Endothelial cell of umbilical vein (primary cell): ENCODE data around the gene TBX21. TPM values are rescaled to one million over a fixed set of nuclear protein-coding genes. Genes with fewer than 3 reads are reported as not detected.

ENCODE experiments used
- BruUV-seq: library from RNA; stranded (reverse); fragments of 400-500 nt; replicated peaks from 2 replicates; lab custom pipeline; 2021; lab: Mats Ljungman, UMichigan
- CTCF ChIA-PET: fragments of 300-600, 350-600 bp; sonication (Branson Sonifier 250); formaldehyde crosslinking; loops from one replicate; lab custom pipeline; 2021; ENCODE audit warnings: antibody characterized with exemption, inconsistent platforms; lab: Charles Lee
- POLR2A ChIA-PET: fragments of 300-600, 350-600 bp; sonication (Branson Sonifier 250); formaldehyde crosslinking; loops from one replicate; lab custom pipeline; 2021; ENCODE audit warnings: antibody characterized with exemption, inconsistent platforms; lab: Charles Lee
- DNase-seq: peaks from one replicate; pipeline ENCODE4 v3.0.0-alpha.2; 2011; ENCODE audit warnings: low read depth, low spot score
- FAIRE-seq: peaks from 2 replicates; lab custom pipeline; 2011; peaks lifted over from hg19 to GRCh38; lab: Jason Lieb, UNC
- H2AFZ ChIP-seq: 2 replicates; pipeline ENCODE4 v1.6.0; 2012; ENCODE audit warnings: low read depth, low read length, control low read depth, inconsistent platforms
- H3K27ac ChIP-seq: 2 replicates; pipeline ENCODE4 v1.5.1; 2011; ENCODE audit warnings: low read depth, mild to moderate bottlenecking, control low read depth, low read length, moderate library complexity; ENCODE audit not compliant: insufficient read depth
- H3K27me3 ChIP-seq, 2 experiments: 2 replicates each; pipeline versions ENCODE4 v1.6.0 to v1.6.1; 2011; ENCODE audit warnings: low read length in 2 of 2, mixed read lengths in 1 of 2; ENCODE audit not compliant: control insufficient read depth in 2 of 2, insufficient read depth in 2 of 2
- H3K36me3 ChIP-seq, 2 experiments: 2 replicates in 1 of 2; 3 replicates in 1 of 2; pipeline ENCODE4 v1.5.1; 2011; ENCODE audit warnings: low read length in 2 of 2, mild to moderate bottlenecking in 1 of 2, moderate library complexity in 1 of 2; ENCODE audit not compliant: control insufficient read depth in 2 of 2, insufficient read depth in 2 of 2; ENCODE audit errors: extremely low read depth in 1 of 2
- H3K4me1 ChIP-seq: 3 replicates; pipeline ENCODE4 v1.5.1; 2011; ENCODE audit warnings: mild to moderate bottlenecking, low read length; ENCODE audit not compliant: control insufficient read depth, insufficient read depth; ENCODE audit errors: extremely low read depth
- H3K4me2 ChIP-seq: 2 replicates; pipeline ENCODE4 v1.6.1; 2011; ENCODE audit warnings: low read length, control low read depth, mixed read lengths; ENCODE audit not compliant: insufficient read depth
- H3K4me3 ChIP-seq, 3 experiments: fragments of 200-600 bp in 1 of 3; sonication (generic), shearing (Covaris generic) in 1 of 3; replicated peaks in 1 of 3; 2 replicates each; pipeline ENCODE4 v1.5.1; 2011 to 2016; ENCODE audit warnings: control low read depth in 3 of 3, low read length in 3 of 3, mild to moderate bottlenecking in 2 of 3, inconsistent platforms in 1 of 3, low read depth in 1 of 3, moderate library complexity in 1 of 3; ENCODE audit not compliant: insufficient read depth in 1 of 3
- H3K79me2 ChIP-seq: 2 replicates; pipeline ENCODE4 v1.6.0; 2012; ENCODE audit warnings: low read length, inconsistent platforms; ENCODE audit not compliant: control insufficient read depth, insufficient read depth
- H3K9ac ChIP-seq: replicated peaks from 2 replicates; pipeline ENCODE3; 2011; ENCODE audit warnings: low read length, control low read depth; ENCODE audit not compliant: insufficient read depth; ENCODE audit errors: extremely low read depth
- H3K9me1 ChIP-seq: replicated peaks from 3 replicates; pipeline ENCODE4 v1.6.0; 2011; ENCODE audit warnings: mild to moderate bottlenecking, low read length; ENCODE audit not compliant: control insufficient read depth, insufficient read depth; ENCODE audit errors: extremely low read depth
- H3K9me3 ChIP-seq: replicated peaks from 2 replicates; pipeline ENCODE4 v1.5.1; 2012; ENCODE audit warnings: low read length, inconsistent platforms; ENCODE audit not compliant: control insufficient read depth, insufficient read depth
- H4K20me1 ChIP-seq: replicated peaks from 2 replicates; pipeline ENCODE3; 2011; ENCODE audit warnings: mild to moderate bottlenecking, low read length; ENCODE audit not compliant: control insufficient read depth, insufficient read depth; ENCODE audit errors: extremely low read depth
- EZH2 ChIP-seq: IDR thresholded peaks from 2 replicates; pipeline ENCODE4 v1.6.1; 2012; ENCODE audit warnings: borderline replicate concordance, low read depth, mild to moderate bottlenecking, moderate library complexity, low read length, inconsistent platforms; ENCODE audit not compliant: severe bottlenecking
- FOS ChIP-seq: IDR thresholded peaks from 2 replicates; pipeline ENCODE4 v1.6.1; 2011; ENCODE audit warnings: mild to moderate bottlenecking, low read length, moderate library complexity, borderline replicate concordance; ENCODE audit not compliant: insufficient read depth
- GATA2 ChIP-seq: IDR thresholded peaks from 2 replicates; pipeline ENCODE4 v1.7.0; 2011; ENCODE audit warnings: low read depth, mild to moderate bottlenecking, moderate library complexity, mixed read lengths, low read length; ENCODE audit not compliant: insufficient read length, insufficient read depth
- JUN ChIP-seq: IDR thresholded peaks from 2 replicates; pipeline ENCODE4 v1.6.1; 2011; ENCODE audit warnings: borderline replicate concordance, low read depth; ENCODE audit not compliant: insufficient read length, insufficient read depth
- MAX ChIP-seq: IDR thresholded peaks from 2 replicates; pipeline ENCODE4 v1.6.1; 2011; ENCODE audit not compliant: insufficient read depth, insufficient read length
- MYC ChIP-seq: IDR thresholded peaks from one replicate; pipeline ENCODE4 v1.6.1; 2011; ENCODE audit warnings: mild to moderate bottlenecking, low read depth, low read length
- POLR2A ChIP-seq: IDR thresholded peaks from 2 replicates; pipeline ENCODE4 v1.6.1; 2012; ENCODE audit warnings: low read depth, mild to moderate bottlenecking, control low read depth, low read length
- POLR2AphosphoS5 ChIP-seq: IDR thresholded peaks from 2 replicates; pipeline ENCODE4 v1.6.1; 2012; ENCODE audit warnings: low read depth, mild to moderate bottlenecking, control low read depth, low read length, moderate library complexity; ENCODE audit not compliant: insufficient read depth
- dilution Hi-C: fragments of 300-500 bp; cut with MboI; formaldehyde crosslinking; loops from one replicate; pipeline ENCODE4 v1.15.0; 2019; ENCODE audit warnings: low sequenced_read_pairs; ENCODE audit not compliant: extremely low pct_ligation_motif_present
- intact Hi-C: fragments of 100-400 bp; cut with micrococcal nuclease; formaldehyde crosslinking; loops from one replicate; pipeline ENCODE4 v1.10.0; 2022
- polyA plus RNA-seq, 4 experiments: library from polyadenylated mRNA; depleted of rRNA in 3 of 4; stranded (reverse) in 3 of 4; unstranded in 1 of 4; fragments of >200 nt; gene quantifications; 2 replicates each; pipeline versions ENCODE4 v1.2.1 to v1.2.3, GENCODE V29; 2011 to 2012; ENCODE audit warnings: missing spikeins in 1 of 4
- total RNA-seq: library from RNA; stranded (reverse); gene quantifications from 2 replicates; pipeline ENCODE4 v1.2.3, GENCODE V29; 2021
- TF ChIP-seq, protein P1 (sequence below), 2 donors: IDR thresholded peaks; 1 replicate in 1 of 2; 2 replicates in 1 of 2; pipeline ENCODE4 v1.5.1; 2011; ENCODE audit warnings: low read length in 2 of 2, mild to moderate bottlenecking in 2 of 2, moderate library complexity in 2 of 2, control low read depth in 1 of 2, inconsistent platforms in 1 of 2, low read depth in 1 of 2; ENCODE audit not compliant: insufficient read depth in 1 of 2; ENCODE audit errors: extremely low read depth in 1 of 2

Gene TBX21
- total and polyA plus RNA-seq, 2 donors (not counting 3 experiments of a cell fraction or from before 2014, with no cell fraction given) = not detected

DNA sequence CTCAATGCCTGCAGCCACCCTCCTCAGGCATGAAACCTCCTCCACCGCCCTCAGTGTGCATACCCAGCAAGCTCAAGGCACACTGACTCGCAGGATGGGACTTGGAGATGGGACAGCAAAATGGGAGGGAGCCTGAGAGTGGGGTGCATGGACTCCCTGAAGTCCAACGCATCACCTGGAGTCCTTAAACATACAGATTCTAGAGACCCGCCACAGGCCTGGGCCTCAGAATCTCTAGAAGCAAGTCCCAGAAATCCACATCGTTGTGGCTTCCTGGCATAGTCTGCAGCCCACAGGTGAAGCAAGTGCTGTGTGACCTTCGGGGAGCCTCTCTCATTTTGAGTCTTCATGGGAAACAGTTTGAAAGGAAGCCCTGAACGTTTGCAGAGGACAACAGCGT lies 3.6 kb upstream of the TBX21 start:
- ChIA-PET CTCF (no interaction called here), POLR2A (no interaction called here)
- DNase-seq (no peak), FAIRE-seq (no peak)
- dilution Hi-C loops = no loop called here
- Histone ChIP-seq H3K9ac (no peak overlapping the region), H3K36me3 (no peaks in the 10 kb centered on the region), H3K79me2 (no peaks in the 10 kb centered on the region), H3K27ac (no peak overlapping the region), H3K9me1 (no peaks in the 10 kb centered on the region), H3K4me2 (no peak overlapping the region), H3K9me3 (no peaks in the 10 kb centered on the region), H3K4me1 (no peaks in the 10 kb centered on the region), H4K20me1 (no peaks in the 10 kb centered on the region), H2AFZ (no peak overlapping the region), H3K27me3 (peaks cover 30 to 31% of the 10 kb centered on the region in 2 experiments), H3K4me3 (no peak overlapping the region)
- TF ChIP-seq MYC (no peak), EZH2 (no peak), POLR2A (no peak), MAX (no peak)
- intact Hi-C loops = no loop called here
- BruUV-seq = no TSS peak

- TF ChIP-seq, protein P1, sequence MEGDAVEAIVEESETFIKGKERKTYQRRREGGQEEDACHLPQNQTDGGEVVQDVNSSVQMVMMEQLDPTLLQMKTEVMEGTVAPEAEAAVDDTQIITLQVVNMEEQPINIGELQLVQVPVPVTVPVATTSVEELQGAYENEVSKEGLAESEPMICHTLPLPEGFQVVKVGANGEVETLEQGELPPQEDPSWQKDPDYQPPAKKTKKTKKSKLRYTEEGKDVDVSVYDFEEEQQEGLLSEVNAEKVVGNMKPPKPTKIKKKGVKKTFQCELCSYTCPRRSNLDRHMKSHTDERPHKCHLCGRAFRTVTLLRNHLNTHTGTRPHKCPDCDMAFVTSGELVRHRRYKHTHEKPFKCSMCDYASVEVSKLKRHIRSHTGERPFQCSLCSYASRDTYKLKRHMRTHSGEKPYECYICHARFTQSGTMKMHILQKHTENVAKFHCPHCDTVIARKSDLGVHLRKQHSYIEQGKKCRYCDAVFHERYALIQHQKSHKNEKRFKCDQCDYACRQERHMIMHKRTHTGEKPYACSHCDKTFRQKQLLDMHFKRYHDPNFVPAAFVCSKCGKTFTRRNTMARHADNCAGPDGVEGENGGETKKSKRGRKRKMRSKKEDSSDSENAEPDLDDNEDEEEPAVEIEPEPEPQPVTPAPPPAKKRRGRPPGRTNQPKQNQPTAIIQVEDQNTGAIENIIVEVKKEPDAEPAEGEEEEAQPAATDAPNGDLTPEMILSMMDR (IDR thresholded peaks at IDR 0.05; ENCODE audit: extremely low read depth in 1 of 2, insufficient read depth in 1 of 2, low read depth in 1 of 2, low read length in 2 of 2) = no peak
- TF ChIP-seq MAX = no peak
- TF ChIP-seq EZH2 = no peak
- no peak for TF ChIP-seq FOS
- no peak for TF ChIP-seq POLR2AphosphoS5
- TF ChIP-seq GATA2 = no peak
- no peak for TF ChIP-seq POLR2A
- TF ChIP-seq MYC = no peak
- no peak for TF ChIP-seq JUN
- CTCF ChIA-PET = interaction anchor here (1.0 to 1.4 kb wide), 2 partner anchors 12 to 26 kb away, joined by 3 read pairs; no protein-coding TSS in a partner anchor
- H3K27ac ChIP-seq = no peak overlapping the region
Measured at GRCh38 chr17:47730681-47731080, 2.4 kb upstream of the TBX21 start.

More at GRCh38 chr17:47730681-47731080, 2.4 kb upstream of the TBX21 start:
- POLR2A ChIA-PET = no interaction called here
- Histone ChIP-seq H3K9ac (no peak overlapping the region), H3K4me3 (no peak overlapping the region), H3K9me1 (no peaks in the 10 kb centered on the region), H3K4me2 (no peak overlapping the region), H4K20me1 (no peaks in the 10 kb centered on the region), H2AFZ (no peak overlapping the region), H3K9me3 (no peaks in the 10 kb centered on the region), H3K36me3 (no peaks in the 10 kb centered on the region), H3K4me1 (no peaks in the 10 kb centered on the region), H3K27me3 (peaks cover 36 to 37% of the 10 kb centered on the region in 2 experiments), H3K79me2 (no peaks in the 10 kb centered on the region)
- no peak for FAIRE-seq
- no peak for DNase-seq
- BruUV-seq = no TSS peak
- dilution Hi-C loops (no loop called here), intact Hi-C loops (no loop called here)
